ENCODE measurements around the gene ATG12. TPM values are rescaled to one million over a fixed set of nuclear protein-coding genes. Genes with fewer than 3 reads are reported as not detected.

Gene ATG12
- total and polyA plus RNA-seq, 2 of the 13 experiments (the other 11 are each of a cell fraction or from before 2014, with no cell fraction given) = 46.4 to 58.1 TPM

- TF ChIP-seq, protein P1, sequence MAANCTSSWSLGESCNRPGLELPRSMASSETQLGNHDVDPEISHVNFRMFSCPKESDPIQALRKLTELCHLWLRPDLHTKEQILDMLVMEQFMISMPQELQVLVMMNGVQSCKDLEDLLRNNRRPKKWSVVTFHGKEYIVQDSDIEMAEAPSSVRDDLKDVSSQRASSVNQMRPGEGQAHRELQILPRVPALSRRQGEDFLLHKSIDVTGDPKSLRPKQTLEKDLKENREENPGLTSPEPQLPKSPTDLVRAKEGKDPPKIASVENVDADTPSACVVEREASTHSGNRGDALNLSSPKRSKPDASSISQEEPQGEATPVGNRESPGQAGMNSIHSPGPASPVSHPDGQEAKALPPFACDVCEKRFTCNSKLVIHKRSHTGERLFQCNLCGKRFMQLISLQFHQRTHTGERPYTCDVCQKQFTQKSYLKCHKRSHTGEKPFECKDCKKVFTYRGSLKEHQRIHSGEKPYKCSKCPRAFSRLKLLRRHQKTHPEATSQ (CRISPR knock-in tag; IDR thresholded peaks at IDR 0.05; ENCODE audit: borderline replicate concordance) = peak; percentile 73; the same call in 1 of the 2 replicates
- TF ChIP-seq DPF2 (CRISPR knock-in tag; IDR thresholded peaks at IDR 0.05; ENCODE audit: borderline replicate concordance, low read depth) (no peak), ZEB1 (IDR thresholded peaks at IDR 0.05; ENCODE audit: insufficient replicate concordance, low read depth) (no peak), RFXANK (CRISPR knock-in tag; IDR thresholded peaks at IDR 0.05) (peak; percentile 93; the same call in 1 of the 2 replicates), KDM4B (CRISPR knock-in tag; IDR thresholded peaks at IDR 0.05) (peak; percentile 74), NFYC (CRISPR knock-in tag; IDR thresholded peaks at IDR 0.05) (peak; percentile 23; the same call in 1 of the 2 replicates), TFDP2 (CRISPR knock-in tag; IDR thresholded peaks at IDR 0.05) (peak; percentile 63), BCL6 (CRISPR knock-in tag; IDR thresholded peaks at IDR 0.05) (peak; percentile 63), ZNF207 (IDR thresholded peaks at IDR 0.05; ENCODE audit: borderline replicate concordance) (no peak), ARNT2 (CRISPR knock-in tag; IDR thresholded peaks at IDR 0.05; ENCODE audit: low read depth) (peak; percentile 94), ZNF564 (CRISPR knock-in tag; IDR thresholded peaks at IDR 0.05) (no peak; the same call in 1 of the 2 replicates), CBX2 (IDR thresholded peaks at IDR 0.05; ENCODE audit: low read depth, low read length) (no peak), CBX2 (CRISPR knock-in tag; IDR thresholded peaks at IDR 0.05; ENCODE audit: low read depth) (no peak), ZBTB14 (CRISPR knock-in tag; IDR thresholded peaks at IDR 0.05) (peak; percentile 96), POLR2AphosphoS5 (IDR thresholded peaks at IDR 0.05; ENCODE audit: low read depth, low read length) (peak; percentile 82), ZNF510 (CRISPR knock-in tag; IDR thresholded peaks at IDR 0.05; ENCODE audit: low read depth) (peak; percentile 65; the same call in 1 of the 2 replicates), ARID2 (CRISPR knock-in tag; IDR thresholded peaks at IDR 0.05; ENCODE audit: borderline replicate concordance) (no peak)
- TF ChIP-seq, protein P2, sequence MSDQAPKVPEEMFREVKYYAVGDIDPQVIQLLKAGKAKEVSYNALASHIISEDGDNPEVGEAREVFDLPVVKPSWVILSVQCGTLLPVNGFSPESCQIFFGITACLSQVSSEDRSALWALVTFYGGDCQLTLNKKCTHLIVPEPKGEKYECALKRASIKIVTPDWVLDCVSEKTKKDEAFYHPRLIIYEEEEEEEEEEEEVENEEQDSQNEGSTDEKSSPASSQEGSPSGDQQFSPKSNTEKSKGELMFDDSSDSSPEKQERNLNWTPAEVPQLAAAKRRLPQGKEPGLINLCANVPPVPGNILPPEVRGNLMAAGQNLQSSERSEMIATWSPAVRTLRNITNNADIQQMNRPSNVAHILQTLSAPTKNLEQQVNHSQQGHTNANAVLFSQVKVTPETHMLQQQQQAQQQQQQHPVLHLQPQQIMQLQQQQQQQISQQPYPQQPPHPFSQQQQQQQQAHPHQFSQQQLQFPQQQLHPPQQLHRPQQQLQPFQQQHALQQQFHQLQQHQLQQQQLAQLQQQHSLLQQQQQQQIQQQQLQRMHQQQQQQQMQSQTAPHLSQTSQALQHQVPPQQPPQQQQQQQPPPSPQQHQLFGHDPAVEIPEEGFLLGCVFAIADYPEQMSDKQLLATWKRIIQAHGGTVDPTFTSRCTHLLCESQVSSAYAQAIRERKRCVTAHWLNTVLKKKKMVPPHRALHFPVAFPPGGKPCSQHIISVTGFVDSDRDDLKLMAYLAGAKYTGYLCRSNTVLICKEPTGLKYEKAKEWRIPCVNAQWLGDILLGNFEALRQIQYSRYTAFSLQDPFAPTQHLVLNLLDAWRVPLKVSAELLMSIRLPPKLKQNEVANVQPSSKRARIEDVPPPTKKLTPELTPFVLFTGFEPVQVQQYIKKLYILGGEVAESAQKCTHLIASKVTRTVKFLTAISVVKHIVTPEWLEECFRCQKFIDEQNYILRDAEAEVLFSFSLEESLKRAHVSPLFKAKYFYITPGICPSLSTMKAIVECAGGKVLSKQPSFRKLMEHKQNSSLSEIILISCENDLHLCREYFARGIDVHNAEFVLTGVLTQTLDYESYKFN (CRISPR knock-in tag; conservative IDR thresholded peaks at IDR 0.05) = peak; percentile 27; the same call in 1 of the 2 replicates
- TF ChIP-seq, protein P3, sequence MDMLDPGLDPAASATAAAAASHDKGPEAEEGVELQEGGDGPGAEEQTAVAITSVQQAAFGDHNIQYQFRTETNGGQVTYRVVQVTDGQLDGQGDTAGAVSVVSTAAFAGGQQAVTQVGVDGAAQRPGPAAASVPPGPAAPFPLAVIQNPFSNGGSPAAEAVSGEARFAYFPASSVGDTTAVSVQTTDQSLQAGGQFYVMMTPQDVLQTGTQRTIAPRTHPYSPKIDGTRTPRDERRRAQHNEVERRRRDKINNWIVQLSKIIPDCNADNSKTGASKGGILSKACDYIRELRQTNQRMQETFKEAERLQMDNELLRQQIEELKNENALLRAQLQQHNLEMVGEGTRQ (IDR thresholded peaks at IDR 0.05; ENCODE audit: low read depth, low read length) = no peak; the same call in 1 of the 2 replicates
- TF ChIP-seq, protein P3 (CRISPR knock-in tag; IDR thresholded peaks at IDR 0.05; ENCODE audit: borderline replicate concordance) = peak; percentile 44; the same call in 1 of the 2 replicates
Observed at GRCh38 chr5:115841382-115842088, at the start of gene ATG12, which contains the start of gene AP3S1 (continued).

All from HepG2 (cell line).